HG02763 (cell line): ENCODE measurements around the gene IREB2.

ENCODE experiments used
- ATAC-seq: cut with Tn5 transposase; IDR thresholded peaks from one replicate; pipeline ENCODE4 v1.9.1; 2021; ENCODE audit warnings: mild to moderate bottlenecking, moderate library complexity; ENCODE audit not compliant: unreplicated experiment

Gene IREB2

GRCh38 chr15:78406016-78406585 lies 31.9 kb upstream of the IREB2 start:
- ATAC-seq = no peak

- ATAC-seq = no peak
These were observed 30.2 kb upstream of the IREB2 start for GRCh38 chr15:78407608-78408354.

DNA sequence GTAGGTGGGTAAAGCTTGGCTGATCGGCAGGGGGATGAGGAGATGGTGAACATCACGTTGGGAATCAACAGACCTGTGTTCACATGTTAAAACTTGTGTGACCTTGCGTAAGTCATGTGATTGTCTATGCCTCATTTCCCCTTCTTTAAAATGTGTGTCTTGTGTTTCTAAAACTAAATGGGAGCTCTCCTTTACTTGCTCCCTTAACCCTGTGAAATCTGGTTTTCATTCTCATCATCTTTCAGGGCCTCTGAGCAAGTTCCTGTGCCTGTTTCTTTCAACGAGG lies 29.7 kb upstream of the IREB2 start:
- no peak for ATAC-seq

GRCh38 chr15:78408961-78409360 lies 29.1 kb upstream of the IREB2 start:
- ATAC-seq = no peak

DNA sequence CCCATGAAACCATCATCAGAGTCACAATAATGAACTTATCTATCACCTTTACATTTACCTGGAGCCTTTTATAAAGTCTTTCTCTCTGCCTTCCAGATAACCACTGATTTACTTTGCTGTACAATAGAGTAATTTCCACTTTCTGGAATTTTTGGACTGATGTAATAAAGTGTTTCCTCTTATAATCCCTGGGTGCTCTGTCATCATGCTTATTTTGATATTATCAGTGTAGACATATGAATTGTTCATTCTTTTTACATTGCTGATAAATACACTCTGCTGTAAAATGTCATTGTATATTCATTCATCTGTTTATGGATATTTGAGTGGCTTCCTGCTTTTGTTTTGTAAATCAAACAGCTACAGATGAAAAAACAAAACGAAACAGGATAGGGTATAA lies 27.0 kb upstream of the IREB2 start:
- ATAC-seq = no peak

DNA sequence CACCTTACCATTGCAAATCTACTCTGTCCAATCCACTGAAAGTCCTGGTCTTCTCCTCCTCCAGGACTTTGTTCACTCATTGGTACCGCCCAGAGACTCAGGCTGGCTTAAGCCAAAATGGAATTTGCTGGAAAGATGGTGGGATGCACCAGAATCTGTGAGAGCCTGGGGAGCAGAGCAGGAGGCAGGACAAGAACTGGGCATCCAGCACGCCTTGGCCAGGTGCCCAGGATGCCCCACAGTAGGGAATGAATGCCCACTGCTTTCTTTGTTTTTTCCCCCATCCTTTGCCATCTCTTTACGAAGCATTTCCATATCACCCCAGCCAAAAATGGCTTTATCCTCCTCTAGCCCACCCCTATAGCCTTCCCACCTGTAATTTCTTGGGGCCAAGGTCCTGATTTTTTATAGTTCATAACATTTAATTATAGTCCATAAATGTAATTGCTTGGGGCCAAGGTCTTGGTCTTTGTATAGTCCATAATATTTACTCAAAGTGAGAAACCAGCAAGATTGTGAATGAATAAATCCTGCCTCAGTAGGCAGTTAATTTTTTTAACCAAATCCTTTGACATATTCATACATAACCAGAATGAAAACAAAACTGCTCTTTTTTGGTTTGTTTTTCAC lies 23.3 kb upstream of the IREB2 start:
- no peak for ATAC-seq

GRCh38 chr15:78415284-78415683 lies 22.7 kb upstream of the IREB2 start:
- no peak for ATAC-seq

DNA sequence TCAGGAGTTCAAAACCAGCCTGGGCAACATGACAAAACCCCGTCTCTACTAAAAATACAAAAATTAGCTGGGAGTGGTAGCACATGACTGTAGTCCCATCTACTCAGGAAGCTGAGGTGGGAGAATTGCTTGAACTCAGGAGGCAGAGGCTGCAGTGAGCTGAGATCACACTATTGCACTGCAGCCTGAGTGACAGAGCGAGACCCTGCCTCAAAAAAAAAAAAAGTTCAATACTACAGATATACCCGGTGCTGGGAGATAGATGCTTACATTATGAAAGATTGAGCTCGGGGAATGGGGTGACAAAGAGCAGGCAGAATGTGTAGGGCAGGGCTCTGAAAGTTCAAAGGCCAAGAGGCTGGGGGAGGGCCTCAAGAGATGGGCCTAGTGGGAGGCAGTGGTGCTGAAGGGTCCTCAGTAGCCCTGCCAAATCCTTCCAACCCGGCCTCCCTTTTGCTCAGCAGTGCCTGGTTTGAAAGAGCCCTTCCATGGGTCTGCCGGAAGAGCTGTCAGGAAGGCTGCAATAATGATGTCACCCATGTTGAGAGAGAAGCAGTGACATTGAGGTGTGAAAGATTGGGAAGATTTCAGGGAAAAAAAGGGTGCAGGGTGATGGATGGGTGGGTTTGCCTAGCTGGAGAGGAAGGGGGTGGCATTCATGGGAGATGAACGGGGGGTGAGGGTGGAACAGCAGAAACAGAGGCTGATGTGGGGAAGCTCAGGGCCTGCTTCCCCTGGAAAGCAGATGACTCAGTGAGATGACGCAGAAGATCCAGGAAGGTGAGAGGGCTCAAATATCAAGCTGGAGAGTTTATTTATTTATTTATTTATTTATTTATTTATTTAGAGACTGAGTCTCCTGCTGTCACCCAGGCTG lies 20.0 kb upstream of the IREB2 start:
- ATAC-seq = no peak

DNA sequence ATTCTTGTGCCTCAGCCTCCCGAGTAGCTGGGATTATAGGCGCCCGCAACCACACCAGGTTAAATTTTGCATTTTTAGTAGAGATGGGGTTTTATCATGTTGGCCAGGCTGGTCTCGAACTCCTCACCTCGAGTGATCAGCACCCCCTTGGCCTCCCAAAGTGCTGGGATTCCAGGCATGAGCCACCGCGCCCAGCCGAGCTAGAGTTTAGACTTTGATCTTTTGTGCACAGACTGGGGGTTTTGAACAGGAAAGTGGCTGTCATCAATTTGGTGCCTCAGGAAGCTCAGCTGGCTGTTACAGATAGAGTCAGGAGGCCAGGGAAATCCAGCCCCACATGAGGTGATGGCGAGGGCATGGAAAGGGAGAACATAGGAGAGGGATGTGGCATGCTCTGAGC lies 19.3 kb upstream of the IREB2 start:
- no peak for ATAC-seq

DNA sequence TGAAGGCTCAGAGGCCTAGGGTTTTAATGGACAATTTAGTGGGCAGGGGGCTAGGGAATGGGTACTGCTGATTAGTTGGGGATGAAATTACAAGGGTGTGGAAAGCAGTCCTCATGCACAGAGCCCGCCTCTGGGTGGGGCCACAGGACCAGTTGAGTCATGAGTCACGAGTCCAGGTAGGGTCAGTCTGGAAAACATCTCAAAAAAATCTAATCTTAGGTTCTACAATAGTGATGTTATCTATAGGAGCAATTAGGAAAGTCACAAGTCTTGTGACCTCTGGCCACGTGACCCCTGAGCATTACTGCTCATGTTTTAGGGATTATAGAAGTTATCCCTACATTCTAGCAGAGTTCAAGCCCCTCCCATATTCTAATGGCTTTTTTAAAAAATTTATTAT lies 18.6 kb upstream of the IREB2 start:
- ATAC-seq = no peak

DNA sequence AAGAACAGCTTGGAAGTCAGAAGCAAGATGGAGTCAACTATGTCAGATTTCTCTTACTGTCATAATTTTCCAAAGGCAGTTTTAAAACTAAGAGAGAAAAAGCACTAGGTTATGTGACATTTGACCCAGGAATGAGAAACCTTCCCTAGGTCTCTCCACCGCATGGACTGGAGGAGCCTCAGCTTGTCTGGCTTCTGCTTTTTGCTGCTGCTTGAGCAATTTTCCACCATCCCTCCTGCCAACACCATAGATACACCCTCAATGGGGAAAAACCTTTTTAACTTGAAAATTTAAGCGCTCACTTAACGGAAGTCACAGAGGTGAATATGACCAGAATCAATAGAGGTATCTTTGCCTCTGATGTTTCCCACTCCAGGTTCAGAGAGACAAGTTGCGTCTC lies 17.8 kb upstream of the IREB2 start:
- ATAC-seq = no peak

DNA sequence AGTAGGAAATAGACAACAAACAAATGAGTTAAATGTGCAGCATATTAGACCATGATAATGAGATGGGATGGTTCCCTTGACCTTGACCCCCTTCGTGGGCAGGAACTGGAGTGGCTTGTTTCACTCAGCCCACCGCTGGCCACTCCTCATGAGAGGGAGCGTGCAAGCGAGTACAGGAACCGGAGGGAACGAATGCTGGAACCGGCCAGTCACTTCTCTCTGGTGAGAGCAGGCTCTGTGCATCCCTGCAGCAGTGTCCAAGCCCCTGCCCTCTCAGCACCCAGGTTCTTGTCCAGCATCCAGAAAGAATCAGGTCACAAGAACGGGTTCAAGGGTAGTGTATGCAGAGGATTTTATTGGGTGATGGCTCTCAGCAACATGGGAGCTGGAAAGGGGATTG lies 17.2 kb upstream of the IREB2 start:
- ATAC-seq = no peak

- no peak for ATAC-seq
These were observed 16.6 kb upstream of the IREB2 start for GRCh38 chr15:78421238-78421965.

- no peak for ATAC-seq
These were observed 15.3 kb upstream of the IREB2 start for GRCh38 chr15:78422571-78423340.

DNA sequence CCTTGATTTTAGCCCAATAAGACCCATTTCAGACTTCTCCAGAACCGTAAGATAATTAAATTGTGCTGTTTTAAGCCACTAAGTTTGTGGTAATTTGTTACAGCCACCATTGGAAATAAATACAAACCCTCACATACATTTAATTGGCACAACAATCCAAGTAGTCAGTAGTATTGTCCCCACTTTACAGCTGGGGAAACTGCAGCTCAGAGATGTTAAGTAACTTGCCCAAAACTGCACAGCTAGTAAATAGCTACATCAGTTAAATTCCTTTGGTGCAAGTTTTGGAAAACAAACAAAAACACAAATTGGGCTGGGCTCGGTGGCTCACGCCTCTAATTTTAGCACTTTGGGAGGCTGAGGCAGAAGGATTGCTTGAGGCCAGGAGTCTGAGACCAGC lies 13.3 kb upstream of the IREB2 start:
- no peak for ATAC-seq

DNA sequence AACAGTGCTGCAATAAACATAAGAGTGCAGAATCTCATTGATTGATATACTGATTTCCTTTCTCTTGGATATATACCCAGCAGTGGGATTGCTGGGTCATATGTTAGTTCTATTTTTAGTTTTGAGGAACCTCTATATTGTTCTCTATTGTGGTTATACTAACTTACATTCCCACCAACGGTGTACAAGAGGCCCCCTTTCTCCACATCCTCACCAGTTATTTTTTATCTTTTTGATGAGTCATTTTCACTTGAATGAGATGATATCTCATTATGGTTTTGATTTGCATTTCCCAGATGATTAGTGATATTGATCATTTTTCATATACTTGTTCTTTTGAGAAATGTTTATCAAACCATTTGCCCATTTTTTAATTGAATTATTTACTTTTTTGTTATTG lies 12.4 kb upstream of the IREB2 start:
- ATAC-seq = no peak

DNA sequence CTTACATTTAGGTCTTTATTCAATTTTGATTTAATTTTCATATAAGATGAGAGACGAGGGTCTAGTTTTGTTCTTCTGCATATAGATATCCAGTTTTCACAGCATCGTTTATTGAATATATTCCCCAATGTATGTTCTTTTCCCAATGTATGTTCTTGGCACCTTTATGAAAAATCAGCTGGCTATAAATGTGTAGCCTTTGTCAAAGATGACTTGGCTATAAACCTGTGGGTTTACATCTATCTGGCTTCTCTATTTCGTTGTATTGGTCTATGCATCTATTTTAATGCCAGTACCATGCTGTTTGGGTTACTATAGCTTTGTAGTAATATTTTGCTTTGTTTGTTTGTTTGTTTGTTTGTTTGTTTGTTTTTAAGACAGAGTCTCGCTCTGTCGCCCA lies 11.7 kb upstream of the IREB2 start:
- ATAC-seq = no peak

GRCh38 chr15:78427953-78428352 lies 10.1 kb upstream of the IREB2 start:
- no peak for ATAC-seq

DNA sequence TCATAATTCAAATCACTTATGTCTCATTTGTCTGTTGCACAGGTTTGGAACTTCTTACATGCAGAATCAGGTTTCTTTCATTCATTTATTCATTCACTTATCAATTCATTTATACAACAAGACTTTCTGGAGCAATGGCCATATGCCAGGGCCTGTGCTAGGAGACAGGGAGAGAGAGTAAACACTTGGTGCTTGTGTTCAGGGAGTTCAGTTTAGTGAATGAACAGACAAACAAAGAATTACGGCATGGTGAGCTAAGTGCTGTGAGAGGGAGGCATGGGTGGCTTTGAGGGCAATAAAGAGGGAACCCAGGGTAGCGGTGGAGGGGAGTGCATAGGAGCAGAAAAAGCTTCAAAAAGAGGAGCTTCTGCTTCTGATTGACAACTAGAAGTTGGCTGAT lies 8.5 kb upstream of the IREB2 start:
- no peak for ATAC-seq

DNA sequence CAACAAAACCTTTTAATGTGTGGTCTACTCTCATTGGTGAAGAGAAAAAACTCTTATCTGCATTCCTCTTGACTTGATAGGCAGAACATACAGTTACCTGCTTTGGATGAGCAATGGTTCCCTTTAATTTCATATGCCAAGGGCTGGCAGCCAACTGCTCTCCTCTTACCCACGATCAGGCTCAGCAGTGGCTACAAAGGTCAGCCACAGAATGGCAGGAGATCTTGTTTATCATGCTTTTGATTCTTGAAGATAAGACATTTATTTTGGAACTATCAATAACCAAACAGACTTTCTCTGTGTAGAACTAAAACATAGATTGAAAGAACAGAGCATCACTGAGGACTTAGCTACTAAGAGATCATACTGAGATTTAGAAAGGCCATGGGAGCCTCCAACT lies 6.1 kb upstream of the IREB2 start:
- ATAC-seq = no peak
